HG02885 (cell line): ENCODE data around the gene TMEM108.

Experiments used
- ATAC-seq: cut with Tn5 transposase; IDR thresholded peaks from one replicate; pipeline ENCODE4 v1.9.1; 2021; ENCODE audit warnings: mild to moderate bottlenecking; ENCODE audit not compliant: unreplicated experiment, poor library complexity

Gene TMEM108

GRCh38 chr3:133300102-133300501 lies 261.9 kb downstream of the TMEM108 start:
- ATAC-seq, result no peak

DNA sequence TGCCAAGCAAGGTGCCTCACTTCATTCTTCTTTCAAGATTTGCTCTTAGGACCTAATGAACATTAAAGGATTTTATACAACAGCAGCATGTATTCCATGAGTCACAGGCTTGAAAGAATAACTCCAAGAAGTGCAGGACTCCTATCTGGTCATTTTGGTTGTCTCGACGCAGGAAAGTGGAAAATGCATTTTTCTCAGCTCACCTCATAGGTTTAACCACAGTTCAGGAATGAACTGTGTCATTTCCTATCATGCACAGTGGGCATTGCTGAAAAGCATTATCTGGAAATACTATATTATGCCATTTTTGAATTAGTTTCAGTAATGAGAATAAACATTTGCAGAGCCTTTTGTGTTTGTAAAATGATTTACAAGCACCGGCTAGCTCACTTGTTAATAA lies 263.0 kb downstream of the TMEM108 start:
- no peak for ATAC-seq

DNA sequence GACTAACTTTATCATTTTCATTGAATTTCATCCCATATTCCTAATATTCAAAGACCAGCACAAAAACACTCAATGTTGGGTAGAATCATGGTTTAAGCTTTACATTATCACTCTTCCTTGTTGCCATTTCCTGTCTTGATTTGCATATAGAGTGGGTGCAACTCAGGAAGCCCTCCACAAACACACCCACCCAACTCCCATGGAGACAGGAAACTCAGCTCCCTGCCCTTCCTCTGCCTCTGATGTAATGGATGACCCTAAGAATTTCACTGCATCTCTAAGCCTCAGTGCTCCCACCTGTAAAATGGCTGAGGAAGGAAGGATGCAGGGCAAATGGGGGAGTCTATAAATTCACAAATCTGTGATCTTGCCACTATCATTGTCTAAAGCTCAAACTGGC lies 263.5 kb downstream of the TMEM108 start:
- no peak for ATAC-seq

DNA sequence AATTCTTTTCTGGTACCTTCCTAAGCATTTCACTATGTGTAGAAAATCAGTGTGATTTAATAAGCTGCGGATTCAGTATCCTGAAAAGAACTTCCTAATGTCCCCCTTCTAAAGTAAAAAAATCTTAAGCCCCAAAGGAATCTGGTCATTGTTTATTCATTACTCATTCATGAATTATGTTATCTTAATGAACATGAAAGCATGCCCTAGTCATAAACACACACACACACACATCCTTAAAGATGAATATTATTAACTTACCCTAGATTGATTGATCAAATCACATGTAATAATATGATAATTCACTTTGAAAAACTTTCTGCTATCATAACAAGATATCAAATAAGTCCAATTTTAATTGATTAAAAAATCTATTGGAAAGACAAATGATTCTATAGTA lies 265.2 kb downstream of the TMEM108 start:
- no peak for ATAC-seq

DNA sequence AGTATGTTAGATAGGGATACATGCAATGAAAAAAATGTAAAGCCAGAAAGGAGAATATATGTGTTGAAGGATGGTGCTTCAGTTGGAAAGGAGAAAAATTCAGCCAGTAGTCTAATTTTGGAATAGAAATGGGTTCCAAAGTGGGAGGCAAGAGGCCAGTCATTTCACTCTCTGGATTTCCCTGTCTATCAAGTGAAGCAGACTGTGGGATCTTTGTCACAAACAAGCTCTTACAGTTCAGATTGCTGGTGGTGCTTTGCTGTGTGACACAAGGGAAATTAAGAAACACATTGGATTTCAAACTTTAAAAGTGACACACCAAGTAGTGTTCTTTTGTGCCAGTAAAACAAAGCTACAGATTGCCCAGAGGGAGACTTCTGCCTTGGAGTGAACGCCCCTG lies 279.7 kb downstream of the TMEM108 start:
- ATAC-seq, result no peak

- no peak for ATAC-seq
These were observed 290.2 kb downstream of the TMEM108 start for GRCh38 chr3:133328373-133328772.

DNA sequence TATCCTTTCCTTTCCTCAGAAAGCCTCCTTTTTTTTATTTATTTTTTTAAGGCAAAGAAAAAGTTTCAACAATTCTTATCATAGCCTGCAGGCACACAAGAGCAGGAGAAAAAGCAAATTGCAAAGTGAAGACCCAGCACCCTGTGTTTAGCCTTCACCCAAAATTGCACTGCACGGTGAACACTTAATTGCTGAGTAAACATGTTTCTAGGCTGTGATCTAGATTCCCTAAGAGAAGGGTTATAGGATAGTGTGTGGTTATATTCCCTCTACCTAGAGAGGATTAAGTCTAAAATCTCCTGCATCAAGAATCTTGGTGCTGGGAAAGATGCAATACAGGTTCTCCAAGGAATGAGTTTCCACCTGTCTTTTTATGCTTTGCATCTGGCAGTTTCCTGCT lies 291.4 kb downstream of the TMEM108 start:
- no peak for ATAC-seq

DNA sequence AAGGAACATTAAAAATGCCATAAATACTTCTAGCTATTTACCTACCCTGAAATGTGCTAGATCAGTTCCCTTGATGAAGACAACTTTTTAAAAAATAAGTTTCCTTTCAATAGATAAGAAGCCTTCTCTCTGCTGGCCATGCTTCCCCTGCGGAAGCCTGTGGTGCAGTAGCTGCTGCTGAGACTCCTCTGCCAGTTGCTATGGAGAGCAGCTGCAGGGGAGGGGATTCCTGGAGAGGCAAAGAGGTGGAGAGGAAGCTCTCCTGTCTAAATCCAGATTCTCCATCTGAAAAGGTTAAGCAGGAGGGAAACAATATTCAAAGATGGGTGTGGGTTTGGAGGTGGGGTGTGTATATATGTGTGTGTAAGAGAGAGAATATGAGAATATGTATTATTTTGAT lies 291.9 kb downstream of the TMEM108 start:
- no peak for ATAC-seq

DNA sequence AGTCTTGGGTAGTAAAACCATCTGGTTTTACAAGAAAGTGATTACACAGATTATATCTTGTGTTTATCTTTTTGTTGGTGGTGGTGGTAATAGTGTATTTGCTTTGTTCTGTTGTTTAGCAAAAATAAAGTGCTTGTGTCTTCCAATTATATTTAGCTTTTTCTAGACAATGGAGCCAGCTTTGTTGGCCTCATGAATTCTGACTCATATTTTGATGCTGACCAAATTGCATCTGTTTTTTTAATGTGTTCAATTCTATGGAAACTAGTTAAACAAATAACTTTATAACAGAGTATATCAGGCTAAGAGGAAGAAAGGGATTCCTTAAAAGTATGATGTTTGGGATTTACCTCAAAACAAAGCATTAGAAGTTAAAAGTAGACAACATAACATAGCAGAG lies 292.3 kb downstream of the TMEM108 start:
- ATAC-seq, result no peak

- no peak for ATAC-seq
These were observed 316.5 kb downstream of the TMEM108 start for GRCh38 chr3:133354721-133355120.

GRCh38 chr3:133360476-133360875 lies 322.3 kb downstream of the TMEM108 start:
- ATAC-seq, result no peak

DNA sequence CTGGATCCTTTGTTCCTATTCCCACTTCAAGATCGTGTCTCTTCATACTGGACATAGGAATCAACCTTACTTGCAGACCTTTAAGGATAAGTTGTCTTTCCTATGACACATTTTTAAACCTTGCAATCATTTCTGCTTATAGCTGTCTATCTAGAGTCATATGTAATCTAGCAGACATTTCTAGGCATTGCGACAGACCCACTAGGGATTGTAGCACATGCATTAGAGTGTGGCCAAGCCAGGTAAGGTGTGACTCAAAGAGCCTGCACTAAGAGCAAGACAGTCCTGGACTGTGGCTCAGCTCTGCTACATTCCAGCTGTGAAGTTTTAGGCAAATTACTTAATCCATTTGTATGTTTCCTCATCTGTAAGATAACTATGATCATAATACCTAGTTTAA lies 322.8 kb downstream of the TMEM108 start:
- no peak for ATAC-seq

- ATAC-seq, result no peak
These were observed 323.2 kb downstream of the TMEM108 start for GRCh38 chr3:133361435-133361834.

DNA sequence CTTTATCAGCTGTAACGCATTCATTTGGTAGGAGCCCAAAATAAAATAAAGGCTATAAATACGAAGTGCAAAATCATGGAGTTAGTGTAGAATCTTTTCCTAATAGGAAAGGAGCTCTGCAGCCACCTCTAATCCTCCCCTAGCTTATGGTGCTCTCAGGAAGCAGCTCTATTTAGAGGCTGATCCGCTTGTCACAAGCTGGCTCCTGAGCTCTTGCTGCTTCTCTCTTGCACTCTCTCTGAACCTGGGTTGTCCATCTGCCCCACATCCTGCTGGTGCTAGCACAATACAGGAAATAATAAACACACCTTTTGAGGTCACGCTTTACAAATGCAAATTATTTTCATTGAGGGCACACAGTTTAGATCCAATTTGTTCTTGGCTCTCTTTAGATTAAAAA lies 324.3 kb downstream of the TMEM108 start:
- no peak for ATAC-seq

- ATAC-seq, result no peak
These were observed 326.5 kb downstream of the TMEM108 start for GRCh38 chr3:133364704-133365103.

GRCh38 chr3:133366921-133367320 lies 328.7 kb downstream of the TMEM108 start:
- ATAC-seq, result no peak

- ATAC-seq, result no peak
These were observed 329.2 kb downstream of the TMEM108 start for GRCh38 chr3:133367403-133367802.

- no peak for ATAC-seq
These were observed 329.8 kb downstream of the TMEM108 start for GRCh38 chr3:133367956-133368355.

GRCh38 chr3:133368371-133369067 lies 330.3 kb downstream of the TMEM108 start:
- ATAC-seq, result no peak

GRCh38 chr3:133369068-133369440 lies 330.9 kb downstream of the TMEM108 start:
- no peak for ATAC-seq

- no peak for ATAC-seq
These were observed 333.0 kb downstream of the TMEM108 start for GRCh38 chr3:133371181-133371580.

GRCh38 chr3:133371676-133372075 lies 333.5 kb downstream of the TMEM108 start:
- ATAC-seq, result no peak
